B cell (primary cell): Measurements from ENCODE around the gene PCDH1. TPM values are rescaled to one million over a fixed set of nuclear protein-coding genes. Genes with fewer than 3 reads are reported as not detected.

Source experiments
- ATAC-seq: fragments of 200-7000 bp; cut with Tn5 transposase; one replicate; pipeline ENCODE4 v1.10.0; 2021; ENCODE audit warnings: low read depth, mild to moderate bottlenecking, moderate number of reproducible peaks, moderate library complexity
- CTCF ChIA-PET: fragments of 350-600 bp; sonication (Branson Sonifier 250); formaldehyde crosslinking; loops from one replicate; lab custom pipeline; 2021; ENCODE audit warnings: antibody characterized with exemption, inconsistent platforms; lab: Charles Lee
- POLR2A ChIA-PET: fragments of 350-600 bp; sonication (Branson Sonifier 250); formaldehyde crosslinking; loops from one replicate; lab custom pipeline; 2021; ENCODE audit warnings: antibody characterized with exemption; lab: Charles Lee
- DNase-seq: peaks from one replicate; pipeline ENCODE4 v3.0.0; 2013
- H2AFZ ChIP-seq: 2 replicates; pipeline ENCODE4 v1.6.1; 2012; ENCODE audit warnings: mild to moderate bottlenecking, low read depth, low read length; ENCODE audit not compliant: insufficient read depth, poor library complexity, severe bottlenecking
- H3K27ac ChIP-seq, 2 donors: 1 replicate in 1 of 2; 2 replicates in 1 of 2; pipeline ENCODE4 v1.5.1; 2012 to 2013; ENCODE audit warnings: low read length in 2 of 2, mild to moderate bottlenecking in 2 of 2, moderate library complexity in 1 of 2
- H3K27me3 ChIP-seq, 4 experiments: fragments of 200-600 bp in 1 of 4; sonication (generic) in 1 of 4; replicated peaks in 1 of 4; 1 replicate in 2 of 4; 2 replicates in 2 of 4; pipeline versions ENCODE4 v1.6.1 to v1.7.0; 2013 to 2016; ENCODE audit warnings: low read length in 3 of 4, mild to moderate bottlenecking in 2 of 4, mixed read lengths in 1 of 4, moderate library complexity in 1 of 4; ENCODE audit not compliant: insufficient read depth in 4 of 4, control insufficient read depth in 3 of 4; ENCODE audit errors: control extremely low read depth in 1 of 4
- H3K36me3 ChIP-seq, 2 experiments: replicated peaks in 1 of 2; 1 replicate in 1 of 2; 2 replicates in 1 of 2; pipeline versions ENCODE4 v1.6.1 to v1.7.1; 2013; ENCODE audit warnings: low read length in 1 of 2; ENCODE audit not compliant: insufficient read depth in 2 of 2, control insufficient read depth in 1 of 2; ENCODE audit errors: control extremely low read depth in 1 of 2, extremely low read depth in 1 of 2
- H3K4me1 ChIP-seq, 2 donors: fragments of 200-600 bp in 1 of 2; sonication (generic) in 1 of 2; 1 replicate in 1 of 2; 2 replicates in 1 of 2; pipeline versions ENCODE4 v1.5.1 to v1.6.1; 2013 to 2017; ENCODE audit warnings: low read length in 2 of 2; ENCODE audit not compliant: control insufficient read depth in 2 of 2, insufficient read depth in 2 of 2
- H3K4me2 ChIP-seq: replicated peaks from 2 replicates; pipeline ENCODE3; 2012; ENCODE audit warnings: mild to moderate bottlenecking, low read depth, low read length; ENCODE audit not compliant: poor library complexity, severe bottlenecking
- H3K4me3 ChIP-seq, 5 experiments: fragments of 200-600 bp in 1 of 5; sonication (generic) in 1 of 5; 1 replicate in 3 of 5; 2 replicates in 2 of 5; pipeline versions ENCODE4 v1.5.1 to v1.7.0; 2011 to 2016; ENCODE audit warnings: low read length in 4 of 5, mild to moderate bottlenecking in 4 of 5, low read depth in 2 of 5, control low read depth in 1 of 5, moderate library complexity in 1 of 5; ENCODE audit not compliant: insufficient read depth in 1 of 5; ENCODE audit errors: control extremely low read depth in 1 of 5, extremely low read depth in 1 of 5
- H3K79me2 ChIP-seq: fragments of 200-600 bp; sonication (generic); one replicate; pipeline ENCODE4 v1.6.0; 2016; ENCODE audit warnings: low read length; ENCODE audit not compliant: control insufficient read depth, insufficient read depth
- H3K9ac ChIP-seq: fragments of 200-600 bp; sonication (generic); 2 replicates; pipeline ENCODE4 v1.6.1; 2017; ENCODE audit warnings: mild to moderate bottlenecking, low read length, moderate library complexity
- H3K9me3 ChIP-seq, 3 donors: one replicate each; pipeline versions ENCODE4 v1.6.1 to v1.7.1; 2013; ENCODE audit warnings: low read length in 2 of 3; ENCODE audit not compliant: control insufficient read depth in 2 of 3, insufficient read depth in 1 of 3; ENCODE audit errors: control extremely low read depth in 1 of 3
- H4K20me1 ChIP-seq: 2 replicates; pipeline ENCODE4 v1.6.0; 2012; ENCODE audit warnings: mild to moderate bottlenecking, low read length; ENCODE audit not compliant: insufficient read depth, control insufficient read depth, poor library complexity, severe bottlenecking
- H3K27ac Mint-ChIP-seq: one replicate; pipeline ENCODE4 v1.8.0; 2021; ENCODE audit warnings: mixed read lengths
- H3K27me3 Mint-ChIP-seq: one replicate; pipeline ENCODE4 v1.8.0; 2021; ENCODE audit warnings: mixed read lengths
- H3K4me1 Mint-ChIP-seq: one replicate; pipeline ENCODE4 v1.8.0; 2021; ENCODE audit warnings: mixed read lengths
- H3K4me3 Mint-ChIP-seq: one replicate; pipeline ENCODE4 v1.8.0; 2021; ENCODE audit warnings: mixed read lengths
- H3K9me3 Mint-ChIP-seq: one replicate; pipeline ENCODE4 v1.8.0; 2022; ENCODE audit warnings: mixed read lengths; ENCODE audit not compliant: insufficient read depth
- CTCF ChIP-seq: fragments of 200-600 bp; IDR thresholded peaks from one replicate; pipeline ENCODE4 v1.8.0; 2022; ENCODE audit warnings: antibody characterized with exemption, mild to moderate bottlenecking
- EZH2 ChIP-seq: IDR thresholded peaks from 2 replicates; pipeline ENCODE4 v1.6.1; 2012; ENCODE audit warnings: borderline replicate concordance, low read depth, mild to moderate bottlenecking, moderate library complexity, low read length; ENCODE audit not compliant: insufficient read depth, poor library complexity, severe bottlenecking
- WGBS: methylation state at CpG from one replicate; pipeline ENCODE4 v1.1.5; 2013; ENCODE audit warnings: missing lambda C conversion rate; ENCODE audit not compliant: insufficient coverage; 5-methylcytosine and 5-hydroxymethylcytosine counted together
- intact Hi-C: fragments of 100-400 bp; cut with micrococcal nuclease; formaldehyde crosslinking; loops from one replicate; pipeline ENCODE4 v1.10.0; 2022
- polyA plus RNA-seq: library from polyadenylated mRNA; depleted of rRNA; stranded (reverse); fragments of >200 nt; gene quantifications from 2 replicates; pipeline ENCODE4 v1.2.3, GENCODE V29; 2012
- total RNA-seq, 2 donors: library from RNA; stranded (reverse); fragments of 120-200 nt in 1 of 2; gene quantifications; 1 replicate in 1 of 2; 2 replicates in 1 of 2; pipeline versions ENCODE4 v1.2.3 to v1.2.4, GENCODE V29; 2013 to 2022

PCDH1 gene
- total and polyA plus RNA-seq, 2 donors (not counting 1 experiment from before 2014, with no cell fraction given) = 0.06 TPM; not detected in 1

DNA sequence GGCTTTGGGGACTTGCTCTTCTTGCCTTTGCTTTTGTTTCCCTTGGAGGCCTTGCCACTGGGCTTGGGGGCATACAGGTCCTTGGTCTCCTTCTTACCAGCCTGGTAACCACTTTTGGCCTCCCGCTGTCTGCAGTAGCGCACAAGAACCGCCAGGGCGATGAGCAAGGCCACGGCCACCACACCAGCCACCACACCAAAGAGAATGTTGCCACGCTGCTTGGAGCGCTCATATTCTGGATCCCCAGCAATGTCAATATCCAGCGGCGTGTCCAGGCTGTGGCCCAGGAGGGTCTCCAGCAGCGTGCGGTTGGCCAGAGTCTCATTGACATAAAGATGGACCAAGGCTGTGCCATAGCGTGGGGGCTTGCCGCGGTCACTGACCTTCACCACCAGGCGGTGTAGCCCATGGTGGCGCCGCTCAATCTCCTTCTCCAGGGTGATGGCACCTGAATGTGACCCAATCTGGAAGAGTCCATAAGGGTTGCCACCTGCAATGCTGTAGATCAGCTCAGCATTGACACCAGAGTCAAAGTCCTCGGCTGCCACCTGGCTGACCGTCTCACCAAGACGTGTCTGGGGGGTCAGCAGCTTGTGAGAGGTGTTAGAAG is 14.5 kb downstream of the PCDH1 start:
- DNase-seq (no peak), ATAC-seq (no peak)
- Histone ChIP-seq H2AFZ (no peak overlapping the region), H3K4me1 (no peaks in the 10 kb centered on the region), H3K27ac (no peak overlapping the region), H4K20me1 (no peaks in the 10 kb centered on the region), H3K27me3 (peaks cover 0 to 4% (median under 1%) of the 10 kb centered on the region in 4 experiments), H3K36me3 (no peaks in the 10 kb centered on the region), H3K9ac (no peak overlapping the region), H3K9me3 (no peaks in the 10 kb centered on the region), H3K4me3 (no peak overlapping the region), H3K79me2 (no peaks in the 10 kb centered on the region), H3K4me2 (no peak overlapping the region)
- WGBS = 95% methylated on average over 20 of the region's 20 CpGs
- H3K4me3 Mint-ChIP-seq = no peak overlapping the region
- no peaks in the 10 kb centered on the region for H3K9me3 Mint-ChIP-seq
- intact Hi-C loops = no loop called here
- TF ChIP-seq EZH2 (no peak), CTCF (no peak)
- no peaks in the 10 kb centered on the region for H3K4me1 Mint-ChIP-seq
- POLR2A ChIA-PET = no interaction called here
- CTCF ChIA-PET = interaction anchor here (0.6 to 0.9 kb wide), 2 partner anchors 17 to 248 kb away, joined by 3 read pairs; no protein-coding TSS in a partner anchor
- peaks cover 33% of the 10 kb centered on the region for H3K27me3 Mint-ChIP-seq
- H3K27ac Mint-ChIP-seq = no peak overlapping the region

GRCh38 chr5:141862936-141863543 is 15.2 kb downstream of the PCDH1 start:
- CTCF ChIA-PET = no interaction called here

More at GRCh38 chr5:141862936-141863543, 15.2 kb downstream of the PCDH1 start:
- DNase-seq (no peak), ATAC-seq (no peak)
- POLR2A ChIA-PET = no interaction called here
- H3K4me3 Mint-ChIP-seq = no peak overlapping the region
- 89% methylated on average over 12 of the region's 16 CpGs for WGBS
- no peaks in the 10 kb centered on the region for H3K9me3 Mint-ChIP-seq
- TF ChIP-seq CTCF (no peak), EZH2 (no peak)
- intact Hi-C loops = no loop called here
- no peaks in the 10 kb centered on the region for H3K4me1 Mint-ChIP-seq
- Histone ChIP-seq H3K27me3 (peaks cover 0 to 4% (median under 1%) of the 10 kb centered on the region in 4 experiments), H3K36me3 (no peaks in the 10 kb centered on the region), H4K20me1 (no peaks in the 10 kb centered on the region), H3K27ac (no peak overlapping the region), H3K9me3 (no peaks in the 10 kb centered on the region), H3K9ac (no peak overlapping the region), H2AFZ (no peak overlapping the region), H3K4me2 (no peak overlapping the region), H3K79me2 (no peaks in the 10 kb centered on the region), H3K4me1 (no peaks in the 10 kb centered on the region), H3K4me3 (no peak overlapping the region)
- H3K27me3 Mint-ChIP-seq = peaks cover 32% of the 10 kb centered on the region
- H3K27ac Mint-ChIP-seq = no peak overlapping the region
